HAP-1 (cell line): ENCODE data around the gene IL11.

ENCODE experiments used
- DNase-seq, 2 experiments: peaks; one replicate each; pipeline ENCODE4 v3.0.0-alpha.2; 2016 to 2020; ENCODE audit warnings: low spot score in 2 of 2
- H3K27me3 ChIP-seq: fragments of 250-450 bp; sonication (Bioruptor Pico); 2 replicates; pipeline ENCODE4 v1.5.1; 2020; ENCODE audit warnings: low read depth, mild to moderate bottlenecking, moderate library complexity
- H3K36me3 ChIP-seq: fragments of 250-450 bp; sonication (Bioruptor Pico); replicated peaks from 2 replicates; pipeline ENCODE4 v1.5.1; 2020; ENCODE audit warnings: mild to moderate bottlenecking
- H3K4me1 ChIP-seq: fragments of 250-450 bp; sonication (Bioruptor Pico); 2 replicates; pipeline ENCODE4 v1.5.1; 2020; ENCODE audit warnings: mild to moderate bottlenecking
- H3K4me3 ChIP-seq: fragments of 250-450 bp; sonication (Bioruptor Pico); 2 replicates; pipeline ENCODE4 v1.5.1; 2020; ENCODE audit warnings: mild to moderate bottlenecking, moderate library complexity
- H3K9me3 ChIP-seq: fragments of 250-450 bp; sonication (Bioruptor Pico); 2 replicates; pipeline ENCODE4 v1.5.1; 2020; ENCODE audit warnings: mild to moderate bottlenecking, moderate library complexity
- in situ Hi-C: fragments of 300-500 bp; cut with MboI; formaldehyde crosslinking; loops from 3 replicates; pipeline ENCODE4 v1.14.3; 2020; ENCODE audit warnings: low sequenced_read_pairs, inconsistent platforms, mixed read lengths

Gene IL11

DNA sequence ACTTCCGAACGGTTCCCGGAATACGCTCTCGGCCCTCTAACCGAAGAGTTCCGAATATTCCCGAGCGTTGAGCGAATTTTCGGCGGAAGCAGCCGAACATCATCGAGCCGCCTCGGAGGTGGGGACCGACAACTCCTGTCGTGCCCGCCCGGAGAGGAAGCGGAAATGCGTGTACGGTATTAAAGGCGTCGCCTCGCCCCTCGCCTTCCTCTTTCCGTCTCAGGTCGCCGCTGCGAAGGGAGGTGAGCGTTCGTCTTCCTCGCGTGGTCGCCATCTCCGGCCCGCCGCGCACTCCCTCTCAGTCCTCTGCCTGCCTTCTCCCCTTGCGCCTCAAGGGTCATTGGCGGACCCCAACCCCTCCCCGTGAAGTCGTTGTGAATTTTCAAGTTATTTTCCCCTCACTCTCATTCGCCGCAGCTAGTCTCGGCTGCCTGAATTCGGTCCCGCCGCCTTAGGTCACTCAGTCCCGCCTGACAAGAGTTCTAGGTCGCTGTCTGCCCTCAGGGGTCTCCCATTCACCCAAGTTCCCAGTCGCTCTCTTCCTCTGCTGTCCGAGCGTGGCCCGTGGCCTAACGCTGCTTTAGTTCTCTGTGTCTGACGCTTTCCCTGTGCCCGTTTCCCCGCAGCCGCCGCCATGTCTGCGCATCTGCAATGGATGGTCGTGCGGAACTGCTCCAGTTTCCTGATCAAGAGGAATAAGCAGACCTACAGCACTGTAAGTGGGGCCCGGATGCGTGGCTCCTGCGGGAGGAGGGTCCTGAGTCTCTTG, 15.6 kb upstream of the IL11 start, which contains the start of gene RPL28:
TSS of gene RPL28 (plus strand) at position 209 of the 769 bp plus-strand sequence. CDS start at position 635, 426 bp downstream.
- H3K36me3 ChIP-seq: peaks cover 51% of the 10 kb centered on the region
- no peaks in the 10 kb centered on the region for H3K27me3 ChIP-seq
- DNase-seq: peak; percentile 95 to 98
- in situ Hi-C loops: loop anchor here (10.0 kb wide), 1 partner anchor 81 kb away; no protein-coding TSS in a partner anchor
- no peaks in the 10 kb centered on the region; the same call in 1 of the 2 replicates for H3K9me3 ChIP-seq
- H3K4me1 ChIP-seq: peaks cover 31% of the 10 kb centered on the region
- H3K4me3 ChIP-seq: peak within 1 kb of the TSS; percentile 88

DNA sequence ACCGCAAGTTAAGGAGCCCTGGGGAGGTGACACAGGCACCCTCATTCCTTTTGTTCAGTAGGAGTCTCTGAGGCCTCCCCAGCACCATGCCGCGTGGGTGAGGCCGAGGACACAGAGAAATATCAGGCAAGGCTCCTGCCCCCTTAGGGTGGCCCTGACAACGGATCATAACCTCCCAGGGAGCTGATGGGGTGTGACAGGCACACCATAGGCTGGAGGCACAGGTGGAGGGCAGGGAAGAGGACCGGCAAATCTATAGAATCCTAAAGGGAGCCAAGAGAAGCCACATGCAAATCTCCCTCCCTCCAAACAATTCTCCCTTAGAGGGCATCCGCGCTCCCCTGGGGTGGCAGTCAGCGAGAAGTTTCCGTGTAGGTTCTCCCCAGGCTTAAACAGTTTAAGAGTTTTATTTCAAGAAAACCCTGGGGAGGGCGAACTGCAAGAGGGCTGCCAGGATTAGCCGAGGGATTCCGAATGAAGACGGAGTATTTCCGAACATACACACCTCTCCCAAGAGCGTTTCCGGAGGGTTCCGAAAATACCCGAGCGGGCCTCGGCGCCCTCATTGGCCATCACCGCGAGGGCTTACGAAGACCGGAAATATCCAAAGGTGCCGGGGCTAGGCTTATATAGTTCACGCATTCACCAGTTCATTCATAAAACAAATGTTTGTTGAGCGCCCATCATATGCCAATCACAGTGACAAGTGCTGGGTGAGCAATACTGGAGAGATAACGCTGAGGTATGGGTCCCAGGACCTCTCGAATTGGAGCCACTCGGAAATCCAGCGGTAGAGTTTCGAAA, 14.9 kb upstream of the IL11 start:
- peak; percentile 89 to 99 for DNase-seq
- Histone ChIP-seq H3K36me3 (peaks cover 43% of the 10 kb centered on the region), H3K27me3 (no peaks in the 10 kb centered on the region), H3K9me3 (no peaks in the 10 kb centered on the region; the same call in 1 of the 2 replicates), H3K4me3 (peak overlapping the region; percentile 88), H3K4me1 (peaks cover 29% of the 10 kb centered on the region)
- in situ Hi-C loops: loop anchor here (10.0 kb wide), 1 partner anchor 80 kb away; no protein-coding TSS in a partner anchor

DNA sequence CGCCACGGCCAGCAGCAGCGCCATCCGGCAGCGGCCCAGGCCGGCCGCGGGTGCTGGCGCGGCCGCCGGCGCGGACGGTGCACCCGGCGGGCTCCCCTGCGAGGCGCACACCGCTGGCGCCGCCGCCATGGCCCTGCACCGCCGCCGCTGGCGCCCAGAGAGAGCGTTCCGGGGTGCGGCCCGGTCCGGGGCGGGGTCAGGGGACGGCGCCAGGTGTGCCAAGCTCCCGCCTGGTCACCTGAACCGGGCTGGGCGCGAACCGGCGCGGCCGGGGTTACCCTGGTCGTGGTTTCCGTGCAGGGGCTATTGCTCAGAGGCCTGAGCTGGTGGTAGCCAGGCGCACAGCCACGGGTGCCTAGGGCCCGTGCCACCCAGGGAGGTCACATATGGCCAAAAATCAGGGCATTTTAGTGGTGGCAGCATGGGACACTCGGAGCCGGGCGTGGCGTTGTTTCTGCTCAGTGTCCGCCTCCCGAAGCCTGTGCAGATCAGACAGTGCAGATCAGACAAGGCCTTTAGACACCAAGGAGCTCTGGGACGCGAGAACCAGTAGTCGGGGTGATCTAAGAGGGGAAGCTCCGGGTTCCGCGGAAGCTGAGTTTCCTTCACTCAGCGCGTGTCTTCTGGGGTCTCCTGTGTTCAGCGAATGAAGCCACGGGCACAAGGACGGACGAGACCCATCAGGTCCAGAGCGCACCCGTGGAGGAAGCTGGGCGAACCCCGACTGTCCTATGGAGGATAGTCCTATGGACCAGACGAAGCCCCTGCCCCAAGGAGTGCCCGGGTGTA, 14.1 kb upstream of the IL11 start, which contains the start of gene TMEM238:
TSS of gene TMEM238 (minus strand) at position 162 of the 789 bp plus-strand sequence. CDS start at position 129, 33 bp downstream.
- Histone ChIP-seq H3K4me1 (peaks cover 29% of the 10 kb centered on the region), H3K36me3 (peaks cover 35% of the 10 kb centered on the region), H3K9me3 (no peaks in the 10 kb centered on the region; the same call in 1 of the 2 replicates), H3K27me3 (no peaks in the 10 kb centered on the region), H3K4me3 (peak within 1 kb of the TSS; percentile 88)
- no peak for DNase-seq
- in situ Hi-C loops: loop anchor here (10.0 kb wide), 1 partner anchor 80 kb away; no protein-coding TSS in a partner anchor

DNA sequence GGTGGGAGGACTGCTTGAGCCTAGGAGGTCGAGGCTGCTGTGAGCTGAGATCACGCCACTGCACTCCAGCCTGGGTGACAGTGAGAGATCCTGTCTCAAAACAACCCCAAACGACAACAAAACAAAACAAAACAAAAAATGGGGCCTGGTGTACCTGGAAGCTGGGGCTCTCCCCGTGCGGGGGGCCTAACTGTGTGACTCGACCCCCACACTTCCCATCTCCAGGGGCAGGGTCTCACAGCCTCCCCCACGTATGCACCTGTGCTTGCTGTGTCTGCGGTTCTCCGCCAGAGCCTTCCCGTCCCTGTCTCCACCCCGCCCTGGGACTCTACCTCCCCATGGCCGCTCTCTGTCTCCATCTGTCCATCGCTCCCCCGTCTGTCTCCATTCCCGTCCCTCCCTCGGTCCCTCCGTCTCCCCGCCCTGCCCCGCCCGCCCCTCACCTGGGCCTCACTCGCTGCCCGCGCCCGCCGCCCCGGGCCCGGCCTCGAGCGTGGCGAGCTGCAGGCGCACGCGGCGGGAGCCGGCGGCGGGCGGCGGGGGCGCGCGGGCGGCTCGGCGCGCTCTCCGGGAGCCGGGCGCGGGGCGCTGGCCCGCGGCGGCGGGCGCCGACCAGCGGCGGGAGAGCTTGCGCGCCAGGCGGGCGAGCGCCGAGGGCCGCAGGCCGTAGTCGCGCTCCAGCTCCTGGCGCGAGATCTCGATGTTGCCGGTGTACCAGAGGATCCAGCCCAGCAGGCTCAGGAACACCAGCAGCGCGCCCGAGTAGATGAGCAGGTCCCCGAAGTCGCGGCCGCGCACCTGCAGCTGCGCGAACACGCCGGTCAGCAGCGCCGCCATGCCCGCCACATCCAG, 13.2 kb upstream of the IL11 start:
- in situ Hi-C loops: loop anchor here (10.0 kb wide), 1 partner anchor 79 kb away; no protein-coding TSS in a partner anchor
- Histone ChIP-seq H3K4me1 (peaks cover 27% of the 10 kb centered on the region), H3K4me3 (peak overlapping the region; percentile 88), H3K27me3 (no peaks in the 10 kb centered on the region), H3K36me3 (peaks cover 27% of the 10 kb centered on the region), H3K9me3 (no peaks in the 10 kb centered on the region; the same call in 1 of the 2 replicates)
- DNase-seq: peak; percentile 51 to 76

DNA sequence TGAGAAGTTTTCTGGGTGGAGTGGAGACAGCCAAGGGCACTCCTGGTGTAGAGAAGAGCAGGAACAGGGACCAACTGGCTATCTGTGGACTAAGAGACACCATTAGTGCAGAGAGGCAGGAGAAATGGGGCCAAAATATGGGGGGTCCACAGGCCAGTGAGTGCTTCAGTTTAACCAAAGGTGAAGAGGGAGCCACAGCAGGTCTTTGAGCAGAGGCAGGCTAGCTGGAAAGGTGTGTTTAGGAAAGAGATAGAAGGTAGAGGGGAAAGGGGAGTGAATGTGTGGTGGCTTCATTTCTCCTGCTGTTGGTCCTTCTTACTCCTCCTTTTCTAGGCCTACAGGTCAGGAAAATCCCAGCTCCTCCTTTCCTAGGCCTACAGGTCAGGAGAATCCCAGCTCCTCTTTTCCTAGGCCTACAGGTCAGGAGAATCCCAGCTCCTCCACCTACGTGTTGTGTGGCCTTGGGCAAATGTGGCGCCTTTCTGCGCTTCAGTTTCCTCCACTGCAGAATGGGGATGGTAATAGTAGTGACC, 12.3 kb upstream of the IL11 start:
- no peak for DNase-seq
- in situ Hi-C loops: loop anchor here (10.0 kb wide), 1 partner anchor 78 kb away; no protein-coding TSS in a partner anchor
- H3K4me1 ChIP-seq: peaks cover 18% of the 10 kb centered on the region
- H3K4me3 ChIP-seq: no peak overlapping the region
- no peaks in the 10 kb centered on the region for H3K27me3 ChIP-seq
- H3K9me3 ChIP-seq: no peaks in the 10 kb centered on the region; the same call in 1 of the 2 replicates
- H3K36me3 ChIP-seq: peaks cover 18% of the 10 kb centered on the region

DNA sequence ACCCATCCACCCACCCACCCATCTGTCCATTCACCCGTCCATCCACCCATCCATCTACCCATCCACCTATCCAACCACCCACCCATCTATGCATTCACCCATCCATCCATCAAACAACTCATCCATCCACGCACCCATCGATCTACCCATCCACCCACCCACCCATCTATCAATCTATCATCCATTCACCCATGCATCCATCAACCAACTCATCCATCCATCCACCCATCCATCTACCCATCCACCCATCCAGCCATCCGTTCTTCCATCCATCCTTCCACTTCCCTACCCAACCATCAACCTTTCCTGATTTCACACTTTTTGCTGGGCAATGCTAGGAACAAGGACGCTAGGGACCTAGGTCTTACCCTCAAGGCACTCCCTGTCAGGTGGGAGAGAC, 11.8 kb upstream of the IL11 start:
- peaks cover 12% of the 10 kb centered on the region for H3K36me3 ChIP-seq
- H3K4me1 ChIP-seq: peaks cover 13% of the 10 kb centered on the region
- no peak for DNase-seq
- no peaks in the 10 kb centered on the region for H3K27me3 ChIP-seq
- in situ Hi-C loops: loop anchor here (10.0 kb wide), 1 partner anchor 77 kb away; no protein-coding TSS in a partner anchor
- H3K4me3 ChIP-seq: no peak overlapping the region
- H3K9me3 ChIP-seq: no peaks in the 10 kb centered on the region; the same call in 1 of the 2 replicates

DNA sequence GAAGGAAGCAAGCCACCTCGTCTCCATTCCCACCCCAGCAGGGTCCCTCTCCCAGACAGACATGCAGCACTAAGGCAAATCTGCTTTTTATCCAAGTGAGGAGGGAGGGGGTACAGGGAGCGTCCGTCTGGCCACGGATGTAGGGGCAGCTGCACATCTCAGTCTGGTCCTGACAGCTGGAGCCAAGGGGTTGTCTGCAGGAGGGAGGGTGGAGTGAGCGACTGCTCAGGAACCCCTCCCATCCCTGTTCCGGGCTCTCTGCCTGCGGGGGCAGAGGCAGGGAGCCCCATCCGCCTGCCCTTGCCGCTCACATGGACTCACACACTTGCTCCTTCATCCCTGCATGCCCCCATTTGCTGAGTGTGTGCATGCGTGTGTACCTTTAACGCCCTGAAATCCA, 8.9 kb upstream of the IL11 start:
- H3K4me1 ChIP-seq: peaks cover 8% of the 10 kb centered on the region
- no peaks in the 10 kb centered on the region for H3K36me3 ChIP-seq
- in situ Hi-C loops: no loop called here
- H3K27me3 ChIP-seq: no peaks in the 10 kb centered on the region
- no peak for DNase-seq
- no peak overlapping the region for H3K4me3 ChIP-seq
- H3K9me3 ChIP-seq: no peaks in the 10 kb centered on the region; the same call in 1 of the 2 replicates

DNA sequence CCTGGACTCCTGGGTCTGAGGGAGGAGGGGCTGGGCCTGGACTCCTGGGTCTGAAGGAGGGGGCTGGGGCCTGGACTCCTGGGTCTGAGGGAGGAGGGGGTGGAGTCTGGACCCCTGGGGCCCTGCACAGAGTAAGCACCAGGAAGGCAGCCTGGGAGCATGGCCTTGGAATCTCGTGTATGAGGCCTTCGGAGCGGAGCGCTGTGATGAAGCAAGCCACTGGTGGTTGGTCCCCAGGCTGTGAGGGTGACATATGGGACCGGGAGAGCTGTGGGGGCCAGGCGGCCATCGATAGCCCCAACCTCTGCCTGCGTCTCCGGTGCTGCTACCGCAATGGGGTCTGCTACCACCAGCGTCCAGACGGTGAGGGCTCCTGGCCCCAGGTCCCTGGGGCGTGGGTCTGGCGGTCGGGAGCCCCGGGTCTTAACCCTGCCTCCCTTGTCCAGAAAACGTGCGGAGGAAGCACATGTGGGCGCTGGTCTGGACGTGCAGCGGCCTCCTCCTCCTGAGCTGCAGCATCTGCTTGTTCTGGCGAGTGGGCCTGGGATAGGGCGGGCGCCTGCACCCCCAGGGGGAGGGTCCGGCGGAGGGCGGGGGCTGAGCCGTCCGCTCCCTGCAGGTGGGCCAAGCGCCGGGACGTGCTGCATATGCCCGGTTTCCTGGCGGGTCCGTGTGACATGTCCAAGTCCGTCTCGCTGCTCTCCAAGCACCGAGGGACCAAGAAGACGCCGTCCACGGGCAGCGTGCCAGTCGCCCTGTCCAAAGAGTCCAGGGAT, 7.3 kb upstream of the IL11 start:
- in situ Hi-C loops: no loop called here
- Histone ChIP-seq H3K36me3 (no peaks in the 10 kb centered on the region), H3K4me1 (no peaks in the 10 kb centered on the region; the same call in 1 of the 2 replicates), H3K9me3 (no peaks in the 10 kb centered on the region; the same call in 1 of the 2 replicates), H3K4me3 (no peak overlapping the region), H3K27me3 (no peaks in the 10 kb centered on the region)
- no peak for DNase-seq

DNA sequence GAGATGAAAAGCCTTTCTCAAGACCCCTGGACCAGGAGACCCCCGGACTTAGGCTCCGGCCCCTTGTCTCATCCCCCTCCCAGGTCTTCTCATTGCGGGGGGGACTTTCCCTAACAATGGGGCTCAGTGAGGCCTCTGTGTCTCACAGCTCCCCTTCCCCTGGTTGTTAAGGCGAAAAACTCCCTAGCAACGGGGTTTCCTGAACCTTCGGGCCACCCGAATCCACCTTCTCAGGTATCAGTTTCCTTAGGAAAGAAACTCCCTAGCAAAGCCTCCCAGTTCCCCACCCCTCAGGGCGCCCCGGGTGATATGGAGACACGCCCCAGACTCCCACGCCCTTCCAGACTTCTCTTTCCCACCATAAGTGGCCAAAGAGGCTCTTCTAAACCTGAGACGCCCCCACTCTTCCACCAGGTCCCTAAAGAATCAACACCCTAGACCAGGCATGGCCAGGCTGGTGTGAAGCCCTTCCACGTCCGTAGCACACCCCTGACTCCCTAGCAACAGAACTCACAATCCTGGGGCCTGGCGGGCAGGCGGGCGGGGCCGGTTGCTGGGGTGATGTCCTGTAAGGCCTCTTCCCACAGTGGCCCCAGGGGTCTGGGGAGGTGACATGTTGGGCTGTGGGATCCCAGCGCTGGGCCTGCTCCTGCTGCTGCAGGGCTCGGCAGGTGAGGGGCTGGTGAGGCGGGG, 6.1 kb upstream of the IL11 start, which contains the start of gene TMEM190:
TSS of gene TMEM190 (plus strand) at position 586 of the 693 bp plus-strand sequence. CDS start at position 614, 28 bp downstream.
- peak in 1 of 2 experiments; percentile 56 for DNase-seq
- in situ Hi-C loops: no loop called here
- no peak within 1 kb of the TSS for H3K4me3 ChIP-seq

DNA sequence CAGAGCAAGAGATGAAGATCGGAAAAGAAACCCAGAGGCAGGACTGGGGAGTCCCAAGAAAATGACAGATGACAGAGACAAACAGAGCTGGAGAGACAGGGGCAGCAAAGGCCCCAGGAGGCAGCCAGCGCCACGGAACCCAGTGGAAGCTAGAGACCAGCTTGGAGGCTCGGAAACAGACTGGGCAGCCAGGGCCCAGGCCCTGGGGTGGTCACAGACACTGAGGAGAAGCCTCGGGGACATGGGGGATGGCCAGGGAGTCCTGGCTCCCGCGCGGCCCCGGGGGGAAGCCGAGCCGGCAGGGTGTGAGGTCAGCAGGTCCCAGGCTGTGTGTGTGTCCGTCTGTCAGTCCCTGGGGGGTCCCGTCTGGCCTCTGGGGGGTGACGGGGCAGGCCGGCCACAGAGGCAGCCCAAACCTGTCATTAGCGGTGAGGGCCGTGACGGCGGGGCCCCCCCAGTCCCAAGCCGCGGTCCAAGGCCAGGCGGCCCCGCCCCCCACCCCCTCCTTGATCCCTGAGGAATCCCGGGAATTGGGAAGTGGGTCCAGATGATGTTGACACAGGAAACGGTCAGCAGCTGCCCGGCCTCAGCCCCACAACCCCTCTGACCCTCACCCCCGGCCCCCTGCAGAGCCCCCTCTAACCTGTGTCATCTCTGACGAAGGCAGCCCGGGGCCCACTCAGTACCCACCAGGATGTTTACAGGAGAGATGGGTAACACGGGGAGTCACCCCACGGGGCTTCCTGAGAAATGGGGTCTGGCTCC, 3.9 kb upstream of the IL11 start:
- H3K4me1 ChIP-seq: no peaks in the 10 kb centered on the region; the same call in 1 of the 2 replicates
- in situ Hi-C loops: no loop called here

More for the DNA sequence above, 6.1 kb upstream of the IL11 start, which contains the start of gene TMEM190:
- Histone ChIP-seq H3K36me3 (no peaks in the 10 kb centered on the region), H3K27me3 (peaks cover 9% of the 10 kb centered on the region), H3K9me3 (no peaks in the 10 kb centered on the region), H3K4me1 (no peaks in the 10 kb centered on the region; the same call in 1 of the 2 replicates)

More for the DNA sequence above, 3.9 kb upstream of the IL11 start:
- H3K36me3 ChIP-seq: no peaks in the 10 kb centered on the region
- H3K27me3 ChIP-seq: peaks cover 25% of the 10 kb centered on the region
- H3K4me3 ChIP-seq: no peak overlapping the region
- no peaks in the 10 kb centered on the region for H3K9me3 ChIP-seq
- no peak for DNase-seq
